ENCODE measurements around the gene DLL3. TPM values are rescaled to one million over a fixed set of nuclear protein-coding genes. Genes with fewer than 3 reads are reported as not detected.

The DLL3 gene
- total and polyA plus RNA-seq, 9 of the 15 experiments (the other 6 are each of a cell fraction or from before 2014, with no cell fraction given), result 0.80 to 6.3 (median 1.2) TPM

GRCh38 chr19:39532233-39533002 lies 33.7 kb downstream of the DLL3 start, which contains the start of gene EID2B (continued):
- TF ChIP-seq HNRNPL (IDR thresholded peaks at IDR 0.05; ENCODE audit: low read depth, low read length), result no peak
- no peak for TF ChIP-seq NCOR1 (IDR thresholded peaks at IDR 0.05)
- TF ChIP-seq BDP1 (IDR thresholded peaks at IDR 0.05; ENCODE audit: insufficient read depth, insufficient read length), result no peak
- no peak for TF ChIP-seq GTF3C2 (IDR thresholded peaks at IDR 0.05; ENCODE audit: borderline replicate concordance, extremely low read depth, insufficient read length)
- no peak for TF ChIP-seq ZNF324 (CRISPR knock-in tag; IDR thresholded peaks at IDR 0.05)
- no peak for TF ChIP-seq DIDO1 (tag; IDR thresholded peaks at IDR 0.05; ENCODE audit: low read depth)
- TF ChIP-seq TCF7L2 (IDR thresholded peaks at IDR 0.05; ENCODE audit: low read depth, low read length), result no peak
- TF ChIP-seq STAG1 (CRISPR knock-in tag; IDR thresholded peaks at IDR 0.05; ENCODE audit: borderline replicate concordance), result peak; percentile 63; the same call in 1 of the 2 replicates
- TF ChIP-seq RBBP5 (IDR thresholded peaks at IDR 0.05; ENCODE audit: borderline replicate concordance, insufficient read depth, low read length, poor library complexity, severe bottlenecking), result peak; percentile 90
- TF ChIP-seq NFXL1 (CRISPR knock-in tag; IDR thresholded peaks at IDR 0.05), result no peak
- TF ChIP-seq MEIS2 (IDR thresholded peaks at IDR 0.05; ENCODE audit: partially characterized antibody), result peak; percentile 99
- 0 out of 4 replicates have a peak, but pooled peaks have one; percentile 25 to 78 for TF ChIP-seq UBTF (IDR thresholded peaks at IDR 0.05; ENCODE audit: borderline replicate concordance in 1 of 2, low read depth in 2 of 2, low read length in 2 of 2)
- TF ChIP-seq ID3 (CRISPR knock-in tag; IDR thresholded peaks at IDR 0.05), result no peak
- TF ChIP-seq ID3 (tag; IDR thresholded peaks at IDR 0.05), result no peak
- TF ChIP-seq MAX (CRISPR knock-in tag; IDR thresholded peaks at IDR 0.05), result peak; percentile 52; the same call in 1 of the 2 replicates
- TF ChIP-seq TRIM28 (IDR thresholded peaks at IDR 0.05), result no peak
- TF ChIP-seq ZNF175 (CRISPR knock-in tag; IDR thresholded peaks at IDR 0.05; ENCODE audit: low read depth), result no peak
- TF ChIP-seq ZKSCAN3 (CRISPR knock-in tag; IDR thresholded peaks at IDR 0.05), result no peak
- no peak for TF ChIP-seq MCM3 (IDR thresholded peaks at IDR 0.05)
- no peak for TF ChIP-seq MED1 (CRISPR knock-in tag; IDR thresholded peaks at IDR 0.05; ENCODE audit: borderline replicate concordance)
- TF ChIP-seq NCOA6 (IDR thresholded peaks at IDR 0.05), result no peak
- TF ChIP-seq PHF8 (IDR thresholded peaks at IDR 0.05; ENCODE audit: borderline replicate concordance, low read length), result peak; percentile 86; the same call in 1 of the 2 replicates

Measured in K562 (cell line).